HEK293 (cell line): ENCODE results near the gene TMEM222.
A peak's percentile ranks its signal among the peaks of the same experiment; 100 is the strongest.

Experiments used
- CTCF ChIP-seq: fragments of 450-650 bp; formaldehyde crosslinking; IDR thresholded peaks from 2 replicates; pipeline ENCODE4 v1.5.1; 2016; ENCODE audit warnings: missing biosample characterization, missing genetic modification characterization
- ELK4 ChIP-seq: IDR thresholded peaks from 2 replicates; pipeline ENCODE4 v1.6.1; 2011; ENCODE audit warnings: mild to moderate bottlenecking, low read depth, low read length, borderline replicate concordance
- ZBTB26 ChIP-seq: fragments of 450-650 bp; formaldehyde crosslinking; optimal IDR thresholded peaks from 2 replicates; pipeline ENCODE3; 2016; ENCODE audit warnings: missing biosample characterization, mild to moderate bottlenecking, missing genetic modification characterization
- ZNF138 ChIP-seq: fragments of 450-650 bp; formaldehyde crosslinking; IDR thresholded peaks from 2 replicates; pipeline ENCODE4 v1.5.1; 2016; ENCODE audit warnings: missing biosample characterization, missing genetic modification characterization, borderline replicate concordance
- ZNF174 ChIP-seq: fragments of 450-650 bp; formaldehyde crosslinking; IDR thresholded peaks from 2 replicates; pipeline ENCODE4 v1.5.0; 2017; ENCODE audit warnings: missing biosample characterization, mild to moderate bottlenecking, missing genetic modification characterization
- ZNF214 ChIP-seq: fragments of 450-650 bp; formaldehyde crosslinking; IDR thresholded peaks from 2 replicates; pipeline ENCODE4 v1.5.1; 2017; ENCODE audit warnings: missing biosample characterization, mild to moderate bottlenecking, missing genetic modification characterization, borderline replicate concordance
- ZNF266 ChIP-seq: fragments of 450-650 bp; formaldehyde crosslinking; IDR thresholded peaks from 2 replicates; pipeline ENCODE4 v1.5.1; 2016; ENCODE audit warnings: missing biosample characterization, missing genetic modification characterization, low read depth
- ZNF274 ChIP-seq, 2 experiments: fragments of 200-500 bp in 1 of 2; fragments of 450-650 bp in 1 of 2; sonication (Bioruptor generic) in 1 of 2; formaldehyde crosslinking in 1 of 2; IDR thresholded peaks; 2 replicates each; pipeline versions ENCODE4 v1.5.1 to v1.6.1; 2014 to 2016; ENCODE audit warnings: borderline replicate concordance in 1 of 2, inconsistent platforms in 1 of 2, low read length in 1 of 2, missing biosample characterization in 1 of 2, missing genetic modification characterization in 1 of 2
- ZNF324 ChIP-seq: fragments of 450-650 bp; formaldehyde crosslinking; IDR thresholded peaks from 2 replicates; pipeline ENCODE4 v1.5.1; 2016; ENCODE audit warnings: missing biosample characterization, missing genetic modification characterization
- ZNF510 ChIP-seq: fragments of 450-650 bp; formaldehyde crosslinking; IDR thresholded peaks from 2 replicates; pipeline ENCODE4 v1.5.1; 2018; ENCODE audit warnings: mild to moderate bottlenecking, missing genetic modification characterization, missing biosample characterization; ENCODE audit not compliant: insufficient replicate concordance
- ZNF623 ChIP-seq: fragments of 450-650 bp; formaldehyde crosslinking; IDR thresholded peaks from 2 replicates; pipeline ENCODE4 v1.5.1; 2016; ENCODE audit warnings: missing biosample characterization, missing genetic modification characterization
- ZNF776 ChIP-seq: fragments of 450-650 bp; formaldehyde crosslinking; IDR thresholded peaks from 2 replicates; pipeline ENCODE4 v1.5.0; 2017; ENCODE audit warnings: missing biosample characterization, missing genetic modification characterization, borderline replicate concordance
- ZSCAN4 ChIP-seq: fragments of 450-650 bp; formaldehyde crosslinking; IDR thresholded peaks from 2 replicates; pipeline ENCODE4 v1.5.1; 2017; ENCODE audit warnings: missing biosample characterization, missing genetic modification characterization

- TF ChIP-seq ELK4 = no peak
- TF ChIP-seq CTCF (tag by site-specific recombination) = peak; percentile 92
- TF ChIP-seq ZSCAN4 (tag by site-specific recombination) = no peak; the same call in 1 of the 2 replicates
- TF ChIP-seq ZNF776 (tag by site-specific recombination) = no peak
- TF ChIP-seq ZNF324 (tag by site-specific recombination) = no peak
- TF ChIP-seq ZNF623 = no peak
- TF ChIP-seq ZNF138 (tag by site-specific recombination) = no peak
- no peak for TF ChIP-seq ZNF266 (tag by site-specific recombination)
- TF ChIP-seq ZBTB26 (tag by site-specific recombination) = no peak
- TF ChIP-seq ZNF214 = no peak
- TF ChIP-seq ZNF174 (tag by site-specific recombination) = no peak
- TF ChIP-seq ZNF274 (IDR thresholded peaks at IDR 0.05; ENCODE audit: low read length) = no peak
- no peak for TF ChIP-seq ZNF274 (tag by site-specific recombination; IDR thresholded peaks at IDR 0.05; ENCODE audit: borderline replicate concordance)
- no peak for TF ChIP-seq ZNF510
These were observed 21.5 kb upstream of the TMEM222 start for GRCh38 chr1:27300341-27301051.
